T-helper 2 cell treated with Interferon-gamma antibody and Interleukin-4, amounts not matched to agents 5 μg/mL and 100 μg/mL, for 36 hours (primary cell): Measurements from ENCODE around the gene GPR31.
"Not testable (repeated sequence)": the region's sequence is repeated elsewhere in the genome, so short reads cannot be mapped to it uniquely, and the experiment has no call there.

Experiments used
- DNase-seq: peaks from one replicate; pipeline ENCODE4 v3.0.0; 2021; ENCODE audit warnings: low spot score
- H3K27ac Mint-ChIP-seq: one replicate; pipeline ENCODE4 v1.8.0; 2021; ENCODE audit warnings: mild to moderate bottlenecking, mixed read lengths
- H3K27me3 Mint-ChIP-seq: one replicate; pipeline ENCODE4 v1.8.0; 2021; ENCODE audit warnings: low read depth, mixed read lengths
- H3K36me3 Mint-ChIP-seq: one replicate; pipeline ENCODE4 v1.8.0; 2021; ENCODE audit warnings: low read depth, mixed read lengths
- H3K4me1 Mint-ChIP-seq: one replicate; pipeline ENCODE4 v1.8.0; 2021; ENCODE audit warnings: low read depth, mixed read lengths
- H3K4me3 Mint-ChIP-seq: one replicate; pipeline ENCODE4 v1.8.0; 2022; ENCODE audit warnings: mild to moderate bottlenecking, moderate library complexity, mixed read lengths
- H3K9me3 Mint-ChIP-seq: one replicate; pipeline ENCODE4 v1.8.0; 2021; ENCODE audit warnings: mixed read lengths

GPR31 gene, protein sequence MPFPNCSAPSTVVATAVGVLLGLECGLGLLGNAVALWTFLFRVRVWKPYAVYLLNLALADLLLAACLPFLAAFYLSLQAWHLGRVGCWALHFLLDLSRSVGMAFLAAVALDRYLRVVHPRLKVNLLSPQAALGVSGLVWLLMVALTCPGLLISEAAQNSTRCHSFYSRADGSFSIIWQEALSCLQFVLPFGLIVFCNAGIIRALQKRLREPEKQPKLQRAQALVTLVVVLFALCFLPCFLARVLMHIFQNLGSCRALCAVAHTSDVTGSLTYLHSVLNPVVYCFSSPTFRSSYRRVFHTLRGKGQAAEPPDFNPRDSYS

DNA sequence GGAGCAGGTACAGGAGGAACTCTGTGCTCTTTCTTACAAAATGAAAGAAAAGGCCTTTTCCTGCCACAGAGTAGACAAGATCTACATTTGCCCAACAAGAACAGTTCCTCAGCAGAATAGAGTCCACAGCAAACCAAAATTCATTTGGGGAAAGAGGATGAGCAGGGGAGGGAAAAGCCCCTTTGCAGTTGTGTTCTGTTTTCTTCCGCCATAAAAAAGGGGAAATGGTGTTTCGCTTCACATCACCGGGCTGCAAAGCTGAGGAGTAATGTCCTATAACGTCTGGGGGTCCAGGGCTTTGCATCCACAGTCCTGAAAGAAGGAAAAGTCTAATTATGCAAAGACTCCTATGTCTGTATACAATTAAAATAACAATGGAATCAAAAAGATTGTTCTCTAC lies at the start of gene GPR31:
GPR31 (minus strand) TSS at position 118 of the 400 bp plus-strand sequence. CDS start 149 bp downstream, outside the sequence.
- DNase-seq, result no peak
- Mint-ChIP-seq H3K27ac (no peak within 1 kb of the TSS), H3K4me3 (no peak within 1 kb of the TSS), H3K9me3 (no peaks in the 10 kb centered on the region), H3K4me1 (peaks cover 2% of the 10 kb centered on the region), H3K36me3 (no peaks in the 10 kb centered on the region), H3K27me3 (peaks cover 2% of the 10 kb centered on the region)

DNA sequence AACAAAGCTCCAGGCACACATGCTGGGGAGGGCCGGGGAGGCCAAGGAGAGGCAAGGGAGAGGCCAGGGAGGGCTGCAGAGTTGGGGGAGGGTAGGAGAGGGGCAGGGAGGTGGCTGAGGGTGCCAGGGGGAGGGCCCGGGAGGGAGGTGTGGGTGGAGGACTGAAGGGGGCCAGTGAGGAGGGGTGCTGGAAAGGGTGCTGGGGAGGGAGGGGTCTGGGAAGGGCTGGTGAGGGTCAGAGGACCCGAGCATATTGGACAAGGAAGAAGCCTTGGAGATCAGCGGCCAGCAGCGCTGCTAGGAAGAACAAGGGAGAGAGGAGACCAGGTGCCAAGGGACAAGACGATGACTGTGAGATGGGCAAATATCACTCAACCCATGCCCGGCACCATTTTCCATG lies 49.7 kb upstream of the GPR31 start:
- Mint-ChIP-seq H3K4me1 (no peaks in the 10 kb centered on the region), H3K9me3 (no peaks in the 10 kb centered on the region), H3K36me3 (no peaks in the 10 kb centered on the region), H3K4me3 (no peak overlapping the region), H3K27me3 (peaks cover 4% of the 10 kb centered on the region), H3K27ac (no peak overlapping the region)
- no peak for DNase-seq

DNA sequence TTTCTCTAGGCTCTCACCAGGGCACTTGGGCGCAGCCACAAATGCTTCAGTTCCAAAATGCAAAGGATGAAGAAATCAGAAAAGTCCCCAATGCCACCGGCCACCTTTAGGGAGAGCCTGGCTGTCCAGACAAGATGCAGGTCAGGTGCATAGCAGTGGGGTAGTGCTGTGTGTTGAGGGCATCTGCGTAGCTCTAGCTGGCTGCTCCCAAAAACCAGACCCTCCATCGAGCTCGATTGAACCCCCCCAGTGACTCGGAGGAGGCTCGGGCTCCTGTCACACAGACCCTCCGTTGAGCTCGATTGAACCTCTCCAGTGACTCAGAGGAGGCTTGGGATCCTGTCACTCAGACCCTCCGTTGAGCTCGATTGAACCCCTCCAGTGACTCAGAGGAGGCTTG lies 47.5 kb upstream of the GPR31 start:
- not testable (repeated sequence) for H3K27ac Mint-ChIP-seq, H3K36me3 Mint-ChIP-seq, DNase-seq, H3K4me3 Mint-ChIP-seq, H3K27me3 Mint-ChIP-seq, H3K9me3 Mint-ChIP-seq, H3K4me1 Mint-ChIP-seq

DNA sequence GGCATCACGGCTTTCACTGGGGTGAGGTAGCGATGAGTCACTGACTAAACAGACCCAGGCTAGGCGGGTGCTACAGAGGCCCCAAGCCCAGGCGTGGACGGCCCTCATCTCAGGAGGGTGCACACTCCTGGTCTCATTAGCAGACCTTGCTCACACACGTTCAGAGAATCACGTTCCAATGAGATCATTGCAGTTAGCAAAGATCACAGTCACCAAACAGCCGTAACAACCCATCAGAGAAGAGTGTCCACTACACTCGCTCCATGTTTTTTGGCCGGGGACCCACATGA lies 46.2 kb upstream of the GPR31 start:
- not testable (repeated sequence) for H3K27ac Mint-ChIP-seq, H3K36me3 Mint-ChIP-seq, DNase-seq, H3K9me3 Mint-ChIP-seq, H3K4me3 Mint-ChIP-seq, H3K4me1 Mint-ChIP-seq, H3K27me3 Mint-ChIP-seq

DNA sequence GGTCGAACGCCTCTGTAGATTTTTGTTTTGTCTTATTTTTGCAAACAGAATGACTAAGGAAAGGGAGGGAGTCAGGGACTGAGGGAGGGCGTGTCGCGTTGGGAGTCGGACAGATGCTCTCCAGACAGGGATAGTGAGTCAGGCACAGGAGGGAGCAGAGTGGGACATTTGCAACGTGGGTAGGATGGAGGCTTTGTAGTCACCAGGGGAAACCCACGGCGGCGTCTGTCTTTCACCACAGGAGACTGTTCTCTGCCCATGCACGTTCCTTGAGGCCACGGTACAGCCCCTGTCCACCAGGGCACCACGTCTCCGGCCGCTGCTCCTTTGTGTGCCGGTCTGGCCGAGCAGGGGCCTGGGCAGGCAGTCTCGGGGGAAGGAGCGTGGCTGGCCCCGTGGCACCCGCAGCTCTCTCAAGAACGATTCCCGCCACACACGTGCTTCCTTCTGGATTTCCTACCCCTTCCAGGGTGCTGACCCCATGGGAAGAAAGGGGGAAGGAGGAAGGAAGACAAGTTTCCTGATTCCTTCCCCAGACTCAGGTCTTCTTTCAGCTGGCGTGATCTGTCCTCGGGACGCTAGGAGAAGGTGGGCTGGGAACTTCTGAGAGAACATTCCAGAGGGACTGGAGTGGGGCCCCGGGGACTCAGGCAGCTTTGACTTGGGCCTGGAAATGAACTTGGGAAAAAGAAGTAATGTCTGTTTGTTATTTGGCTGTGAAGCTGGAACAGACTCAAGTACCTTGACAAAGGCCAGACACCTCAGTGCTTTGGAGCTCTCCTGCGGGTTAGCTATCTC lies 45.7 kb upstream of the GPR31 start:
- not testable (repeated sequence) for H3K27ac Mint-ChIP-seq, H3K9me3 Mint-ChIP-seq, H3K4me1 Mint-ChIP-seq, DNase-seq, H3K36me3 Mint-ChIP-seq, H3K4me3 Mint-ChIP-seq
- H3K27me3 Mint-ChIP-seq, result peaks cover 10% of the 10 kb centered on the region

DNA sequence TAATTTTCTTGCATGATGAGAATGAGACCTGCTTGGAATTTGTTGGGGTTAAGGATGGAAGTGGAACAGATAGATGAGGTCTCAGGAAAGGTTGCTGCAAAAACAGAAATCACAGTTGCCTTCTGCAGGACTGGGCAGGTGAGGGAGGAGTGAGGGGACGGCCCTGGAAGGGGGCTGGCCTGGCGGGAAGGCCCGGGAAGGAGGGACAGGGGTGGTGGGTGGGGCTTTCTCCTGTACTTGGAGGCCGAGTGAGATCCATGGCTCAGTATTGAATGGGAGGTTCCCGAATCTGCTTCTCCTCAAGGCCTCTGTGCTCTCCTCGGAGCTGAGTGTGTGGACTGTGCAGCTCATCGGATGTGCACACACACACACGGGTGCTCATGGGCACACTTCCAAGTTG lies 44.8 kb upstream of the GPR31 start:
- not testable (repeated sequence) for DNase-seq, H3K9me3 Mint-ChIP-seq, H3K27ac Mint-ChIP-seq, H3K36me3 Mint-ChIP-seq, H3K4me3 Mint-ChIP-seq, H3K4me1 Mint-ChIP-seq
- peaks cover 17% of the 10 kb centered on the region for H3K27me3 Mint-ChIP-seq

DNA sequence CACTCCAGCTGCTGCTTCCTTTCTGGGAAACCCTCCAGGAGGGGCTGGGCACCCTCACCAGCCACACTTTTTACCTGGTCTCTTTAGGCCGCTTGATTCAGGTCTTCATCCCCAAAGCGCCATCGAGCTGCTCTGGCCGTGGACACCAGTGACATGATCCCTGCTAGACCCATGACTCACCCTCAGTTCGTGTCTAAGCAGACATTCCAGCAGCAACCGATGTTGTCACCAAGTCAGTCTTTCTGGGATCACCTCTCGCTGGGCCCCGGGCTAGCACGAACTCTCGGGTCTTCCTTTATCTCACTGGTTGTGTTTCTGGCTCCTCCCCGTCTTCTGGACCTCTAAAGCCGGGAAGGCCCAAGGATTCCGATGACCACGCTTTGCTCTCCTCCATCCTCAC lies 43.0 kb upstream of the GPR31 start:
- Mint-ChIP-seq H3K27me3 (peaks cover 22% of the 10 kb centered on the region), H3K4me1 (no peaks in the 10 kb centered on the region), H3K4me3 (no peak overlapping the region), H3K27ac (no peak overlapping the region), H3K9me3 (no peaks in the 10 kb centered on the region), H3K36me3 (no peaks in the 10 kb centered on the region)
- DNase-seq, result no peak

DNA sequence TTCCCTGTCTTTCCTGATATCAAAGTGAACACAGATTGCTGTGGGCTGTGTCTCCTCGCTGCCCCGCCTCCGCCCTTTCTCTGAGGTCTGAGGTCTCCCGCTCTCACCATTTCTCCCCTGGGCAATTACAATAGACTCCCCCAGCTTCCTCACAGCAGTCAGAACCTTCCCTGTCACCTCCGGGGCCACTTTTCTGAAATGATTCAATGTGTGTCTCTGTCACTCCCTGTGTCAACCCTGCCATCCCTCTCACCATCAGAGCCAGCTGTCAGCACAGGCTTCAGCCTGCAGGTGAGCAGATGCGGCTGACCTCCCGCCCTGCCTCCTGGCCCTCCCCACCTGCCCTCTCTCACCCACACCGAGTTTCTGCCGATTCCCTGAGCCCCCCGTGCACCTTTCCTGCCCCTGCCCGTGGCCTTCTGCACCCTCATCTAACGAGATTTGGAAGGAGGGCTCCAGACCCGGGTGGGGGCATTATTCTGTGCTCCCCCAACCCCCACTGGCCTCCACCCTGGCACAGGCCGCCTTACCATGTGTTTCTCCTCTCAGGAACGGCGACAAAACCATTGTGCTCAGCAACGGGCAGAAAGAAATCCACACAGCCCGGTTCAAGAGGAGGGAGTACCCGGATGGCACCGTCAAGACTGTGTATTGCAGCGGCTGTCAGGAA lies 38.3 kb upstream of the GPR31 start:
- DNase-seq, H3K4me3 Mint-ChIP-seq, H3K9me3 Mint-ChIP-seq, H3K27ac Mint-ChIP-seq, H3K36me3 Mint-ChIP-seq, H3K4me1 Mint-ChIP-seq: not testable (repeated sequence)
- H3K27me3 Mint-ChIP-seq, result peaks cover 25% of the 10 kb centered on the region

DNA sequence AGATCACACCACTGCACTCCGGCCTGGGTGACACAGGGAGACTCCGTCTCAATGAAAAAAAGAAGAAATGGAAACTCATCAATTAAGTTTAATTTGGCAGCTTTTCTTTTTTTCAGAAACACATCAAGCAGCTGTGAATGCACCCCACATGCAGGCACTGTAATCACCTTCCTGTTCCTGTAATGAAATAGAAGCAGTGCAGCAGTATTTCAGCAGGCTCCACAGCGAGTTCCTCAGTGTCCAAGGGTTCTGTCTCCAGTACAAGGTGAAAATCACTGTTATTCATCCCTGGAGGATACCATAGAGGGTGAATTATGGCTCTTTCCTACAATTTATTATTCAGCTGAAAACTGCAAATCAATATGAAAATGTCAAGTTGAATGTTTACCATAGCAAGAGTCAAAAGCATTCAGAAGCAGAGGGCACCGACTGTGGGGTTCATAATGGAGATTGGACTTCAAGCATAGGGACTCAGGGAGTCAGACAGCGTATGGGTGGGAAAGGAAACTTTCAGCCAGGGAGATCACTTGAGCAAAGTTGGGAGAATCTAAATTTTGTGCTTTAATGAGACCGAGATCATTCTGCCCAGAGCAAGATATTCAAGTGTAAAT lies 35.8 kb upstream of the GPR31 start:
- H3K9me3 Mint-ChIP-seq, H3K27ac Mint-ChIP-seq, H3K36me3 Mint-ChIP-seq, H3K4me1 Mint-ChIP-seq, DNase-seq, H3K4me3 Mint-ChIP-seq: not testable (repeated sequence)
- H3K27me3 Mint-ChIP-seq, result peaks cover 21% of the 10 kb centered on the region

DNA sequence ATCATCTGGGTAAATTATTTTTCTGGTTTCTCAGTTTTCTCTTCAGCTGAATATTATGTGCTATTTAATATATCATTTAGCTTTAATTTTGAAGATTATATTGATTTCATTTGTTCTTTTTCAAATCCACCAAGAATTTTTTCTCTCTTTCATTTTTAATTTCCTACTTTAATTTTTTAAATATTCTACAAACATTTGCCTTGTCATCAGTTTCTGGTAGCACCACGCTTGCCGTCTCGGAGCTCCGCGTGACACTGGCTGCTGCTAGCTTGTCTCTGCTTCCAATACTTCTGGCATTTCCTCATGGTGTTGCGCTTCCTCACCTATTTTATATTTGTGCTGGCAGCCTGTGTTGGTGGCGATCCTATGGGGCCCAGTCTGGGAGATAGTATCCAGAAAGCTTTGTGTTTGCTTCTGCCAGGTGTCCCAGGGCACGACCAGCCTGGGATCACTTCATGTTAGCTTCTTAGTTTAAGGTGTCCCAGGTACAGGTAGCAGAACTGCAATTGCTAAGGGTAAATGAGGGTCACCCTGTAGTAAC lies 33.3 kb upstream of the GPR31 start:
- not testable (repeated sequence) for H3K4me1 Mint-ChIP-seq, H3K27me3 Mint-ChIP-seq, H3K9me3 Mint-ChIP-seq, H3K4me3 Mint-ChIP-seq, H3K27ac Mint-ChIP-seq, H3K36me3 Mint-ChIP-seq, DNase-seq

DNA sequence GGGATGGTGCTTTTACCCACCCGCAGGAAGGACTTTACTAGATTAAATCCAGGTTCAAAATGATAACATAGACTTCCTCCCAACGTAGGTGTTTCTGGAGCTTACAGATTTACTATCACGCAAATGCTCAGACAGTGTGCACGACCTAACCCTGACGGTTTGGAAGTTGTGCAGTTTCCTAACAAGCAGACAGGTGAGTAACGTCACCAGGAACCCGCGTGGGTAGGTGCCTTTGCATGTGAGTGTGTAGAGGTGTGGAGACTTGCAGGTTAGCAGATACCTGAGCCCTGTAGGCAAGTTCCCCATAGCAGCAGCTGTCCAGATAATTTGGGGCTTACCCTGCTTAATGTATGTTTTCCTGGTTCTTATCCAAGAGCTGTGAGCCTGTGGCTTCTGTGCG lies 29.5 kb upstream of the GPR31 start:
- not testable (repeated sequence) for H3K27me3 Mint-ChIP-seq

DNA sequence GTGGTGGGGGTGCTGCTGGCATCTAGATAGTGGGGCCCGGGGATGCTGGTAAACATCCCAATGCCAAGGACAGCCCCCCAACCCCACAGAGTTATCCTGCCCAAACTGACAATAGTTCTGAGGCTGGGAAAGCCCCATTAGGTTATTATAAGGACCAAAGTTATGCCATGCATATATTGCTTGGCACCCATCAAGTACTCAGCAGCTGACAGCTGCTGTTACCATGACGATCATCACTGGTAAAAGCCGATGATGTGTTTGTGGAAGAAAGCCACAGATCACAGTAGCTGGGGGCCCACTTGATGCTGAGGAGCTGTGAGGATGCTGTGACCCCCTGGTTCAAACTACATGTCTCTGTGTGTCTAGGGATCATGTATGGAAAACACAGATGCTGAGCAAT lies 27.3 kb upstream of the GPR31 start:
- H3K4me1 Mint-ChIP-seq, H3K27ac Mint-ChIP-seq, H3K9me3 Mint-ChIP-seq, H3K36me3 Mint-ChIP-seq, H3K4me3 Mint-ChIP-seq, DNase-seq, H3K27me3 Mint-ChIP-seq: not testable (repeated sequence)

More for the DNA sequence above, 29.5 kb upstream of the GPR31 start:
- H3K36me3 Mint-ChIP-seq, H3K9me3 Mint-ChIP-seq, H3K4me1 Mint-ChIP-seq, DNase-seq, H3K27ac Mint-ChIP-seq, H3K4me3 Mint-ChIP-seq: not testable (repeated sequence)

DNA sequence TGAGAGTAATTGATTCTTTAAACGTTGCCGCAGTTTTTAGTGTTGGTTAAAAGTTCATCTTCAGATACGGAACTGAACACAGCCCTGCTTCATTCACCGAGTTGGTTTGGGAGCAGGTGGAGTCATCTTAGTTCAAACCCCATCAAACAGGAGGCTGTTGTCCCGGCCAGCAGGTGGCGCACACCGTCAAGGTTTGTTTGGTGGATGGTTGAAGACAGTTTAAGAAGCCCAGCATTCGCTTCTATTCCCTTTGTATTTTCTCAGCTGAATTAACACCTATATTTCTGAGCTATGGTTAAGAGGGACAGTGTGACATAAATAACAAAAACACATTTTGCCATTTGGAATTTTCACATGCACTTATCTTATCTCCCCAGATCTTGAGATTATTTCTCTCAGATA lies 25.1 kb upstream of the GPR31 start:
- not testable (repeated sequence) for H3K4me1 Mint-ChIP-seq, H3K9me3 Mint-ChIP-seq, H3K4me3 Mint-ChIP-seq, H3K36me3 Mint-ChIP-seq, H3K27me3 Mint-ChIP-seq, H3K27ac Mint-ChIP-seq, DNase-seq

DNA sequence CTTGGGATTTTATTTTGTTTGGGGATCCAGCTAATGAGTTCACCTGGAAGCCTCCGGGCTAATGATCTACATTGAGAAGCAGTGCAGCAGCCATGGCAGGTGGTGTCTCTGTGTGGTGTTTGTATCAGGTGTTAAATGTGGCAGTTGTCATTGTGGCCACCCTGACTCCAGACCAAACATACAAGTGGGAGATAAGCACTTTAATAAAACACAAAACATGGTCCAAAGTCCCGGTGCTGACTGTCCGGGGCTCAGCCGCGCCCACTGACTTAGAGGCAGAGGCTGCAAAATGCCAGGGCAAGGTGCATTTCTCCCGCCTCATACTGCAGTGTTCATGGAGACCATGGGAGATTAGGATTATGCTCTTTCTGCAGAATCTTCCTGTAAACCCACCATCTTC lies 23.6 kb upstream of the GPR31 start:
- H3K4me3 Mint-ChIP-seq, H3K9me3 Mint-ChIP-seq, H3K36me3 Mint-ChIP-seq, H3K27me3 Mint-ChIP-seq, DNase-seq, H3K4me1 Mint-ChIP-seq, H3K27ac Mint-ChIP-seq: not testable (repeated sequence)
